ENCODE data around the gene ARHGAP10.

GRCh38 chr4:147984778-147985138 is 252.9 kb downstream of the ARHGAP10 start:
- TF ChIP-seq, protein P1, sequence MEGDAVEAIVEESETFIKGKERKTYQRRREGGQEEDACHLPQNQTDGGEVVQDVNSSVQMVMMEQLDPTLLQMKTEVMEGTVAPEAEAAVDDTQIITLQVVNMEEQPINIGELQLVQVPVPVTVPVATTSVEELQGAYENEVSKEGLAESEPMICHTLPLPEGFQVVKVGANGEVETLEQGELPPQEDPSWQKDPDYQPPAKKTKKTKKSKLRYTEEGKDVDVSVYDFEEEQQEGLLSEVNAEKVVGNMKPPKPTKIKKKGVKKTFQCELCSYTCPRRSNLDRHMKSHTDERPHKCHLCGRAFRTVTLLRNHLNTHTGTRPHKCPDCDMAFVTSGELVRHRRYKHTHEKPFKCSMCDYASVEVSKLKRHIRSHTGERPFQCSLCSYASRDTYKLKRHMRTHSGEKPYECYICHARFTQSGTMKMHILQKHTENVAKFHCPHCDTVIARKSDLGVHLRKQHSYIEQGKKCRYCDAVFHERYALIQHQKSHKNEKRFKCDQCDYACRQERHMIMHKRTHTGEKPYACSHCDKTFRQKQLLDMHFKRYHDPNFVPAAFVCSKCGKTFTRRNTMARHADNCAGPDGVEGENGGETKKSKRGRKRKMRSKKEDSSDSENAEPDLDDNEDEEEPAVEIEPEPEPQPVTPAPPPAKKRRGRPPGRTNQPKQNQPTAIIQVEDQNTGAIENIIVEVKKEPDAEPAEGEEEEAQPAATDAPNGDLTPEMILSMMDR (conservative IDR thresholded peaks at IDR 0.05; ENCODE audit: low read depth, low read length) = no peak
- no peak for TF ChIP-seq EZH2 (IDR thresholded peaks at IDR 0.05; ENCODE audit: borderline replicate concordance, low read depth, low read length, poor library complexity, severe bottlenecking)

All from A673 (cell line).